Stimulated activated naive CD4-positive, alpha-beta T cell treated with Interleukin-2 at 50 U/mL for 16 hours (primary cell): ENCODE results near the gene C1QTNF1.

ENCODE experiments used
- DNase-seq: peaks from one replicate; lab custom pipeline; 2025; lab: John Stamatoyannopoulos, UW

Gene C1QTNF1

GRCh38 chr17:79093270-79093669 is 69.3 kb downstream of the C1QTNF1 start:
- DNase-seq, result no peak

GRCh38 chr17:79094261-79094660 is 70.3 kb downstream of the C1QTNF1 start:
- no peak for DNase-seq

GRCh38 chr17:79095345-79096055 is 71.5 kb downstream of the C1QTNF1 start:
- DNase-seq, result no peak

GRCh38 chr17:79096477-79096876 is 72.5 kb downstream of the C1QTNF1 start:
- DNase-seq, result no peak

GRCh38 chr17:79097226-79098055 is 73.5 kb downstream of the C1QTNF1 start:
- no peak for DNase-seq

- DNase-seq, result no peak
Observed at GRCh38 chr17:79098282-79098867, 74.4 kb downstream of the C1QTNF1 start.
